Activated effector memory CD4-positive, alpha-beta T cell treated with anti-CD3 and anti-CD28 coated beads, Interleukin-2, amount 50 U/mL, for 16 hours (primary cell): ENCODE results near the gene SIGLEC5.

Experiments
- DNase-seq: peaks from one replicate; pipeline ENCODE4 v3.0.0-alpha.2; 2020

Gene SIGLEC5

GRCh38 chr19:51587264-51588191 lies 42.7 kb downstream of the SIGLEC5 start:
- DNase-seq, result no peak

- DNase-seq, result no peak
Observed at GRCh38 chr19:51586799-51587198, 43.4 kb downstream of the SIGLEC5 start.

- no peak for DNase-seq
Observed at GRCh38 chr19:51586103-51586728, 44.0 kb downstream of the SIGLEC5 start.

GRCh38 chr19:51576850-51577249 lies 53.4 kb downstream of the SIGLEC5 start:
- no peak for DNase-seq

- DNase-seq, result no peak
Observed at GRCh38 chr19:51573331-51573730, 56.9 kb downstream of the SIGLEC5 start.

- DNase-seq, result no peak
Observed at GRCh38 chr19:51572908-51573307, 57.3 kb downstream of the SIGLEC5 start.

- DNase-seq, result no peak
Observed at GRCh38 chr19:51572410-51572809, 57.8 kb downstream of the SIGLEC5 start.

GRCh38 chr19:51571599-51571998 lies 58.6 kb downstream of the SIGLEC5 start:
- no peak for DNase-seq

- peak; percentile 94 for DNase-seq
Observed at GRCh38 chr19:51570962-51571575, 59.1 kb downstream of the SIGLEC5 start, which contains the start of gene ZNF175. Gene ZNF175, plus strand, starts transcription at chr19:51571283. Its CDS starts 2,047 bp downstream, at chr19:51573330.

GRCh38 chr19:51568456-51568855 lies 61.7 kb downstream of the SIGLEC5 start:
- DNase-seq, result no peak

GRCh38 chr19:51567583-51567982 lies 62.6 kb downstream of the SIGLEC5 start:
- no peak for DNase-seq

- DNase-seq, result no peak
Observed at GRCh38 chr19:51566489-51567100, 63.6 kb downstream of the SIGLEC5 start.

- no peak for DNase-seq
Observed at GRCh38 chr19:51565583-51565982, 64.6 kb downstream of the SIGLEC5 start.

- no peak for DNase-seq
Observed at GRCh38 chr19:51564791-51565190, 65.4 kb downstream of the SIGLEC5 start.
